Bronchial epithelial cell (primary cell): ENCODE measurements around the gene CERS2. TPM values are rescaled to one million over a fixed set of nuclear protein-coding genes. Genes with fewer than 3 reads are reported as not detected.
A peak's percentile ranks its signal among the peaks of the same experiment; 100 is the strongest.

Source experiments
- DNase-seq: peaks from one replicate; pipeline ENCODE4 v3.0.0-alpha.2; 2010; ENCODE audit warnings: low read depth
- FAIRE-seq: peaks from 2 replicates; lab custom pipeline; 2011; peaks lifted over from hg19 to GRCh38; lab: Jason Lieb, UNC
- H3K27me3 ChIP-seq: 2 replicates; pipeline ENCODE4 v1.5.1; 2011; ENCODE audit warnings: low read length; ENCODE audit not compliant: control insufficient read depth, insufficient read depth
- H3K36me3 ChIP-seq: 2 replicates; pipeline ENCODE4 v1.5.1; 2011; ENCODE audit warnings: low read length; ENCODE audit not compliant: control insufficient read depth, insufficient read depth
- H3K4me3 ChIP-seq: 2 replicates; pipeline ENCODE4 v1.5.1; 2011; ENCODE audit warnings: mild to moderate bottlenecking, low read depth, low read length, control low read depth
- total RNA-seq: library from RNA; depleted of rRNA; stranded (reverse); fragments of >200 nt; gene quantifications from 2 replicates; pipeline ENCODE4 v1.2.1, GENCODE V29; 2014
- TF ChIP-seq, protein P1 (sequence below): IDR thresholded peaks from 2 replicates; pipeline ENCODE4 v1.5.1; 2011; ENCODE audit warnings: mild to moderate bottlenecking, moderate library complexity, low read length, control low read depth, inconsistent platforms; ENCODE audit not compliant: insufficient read depth, severe bottlenecking

The CERS2 gene
- total RNA-seq, 1 donor from 2014 or later = 82.9 TPM

DNA sequence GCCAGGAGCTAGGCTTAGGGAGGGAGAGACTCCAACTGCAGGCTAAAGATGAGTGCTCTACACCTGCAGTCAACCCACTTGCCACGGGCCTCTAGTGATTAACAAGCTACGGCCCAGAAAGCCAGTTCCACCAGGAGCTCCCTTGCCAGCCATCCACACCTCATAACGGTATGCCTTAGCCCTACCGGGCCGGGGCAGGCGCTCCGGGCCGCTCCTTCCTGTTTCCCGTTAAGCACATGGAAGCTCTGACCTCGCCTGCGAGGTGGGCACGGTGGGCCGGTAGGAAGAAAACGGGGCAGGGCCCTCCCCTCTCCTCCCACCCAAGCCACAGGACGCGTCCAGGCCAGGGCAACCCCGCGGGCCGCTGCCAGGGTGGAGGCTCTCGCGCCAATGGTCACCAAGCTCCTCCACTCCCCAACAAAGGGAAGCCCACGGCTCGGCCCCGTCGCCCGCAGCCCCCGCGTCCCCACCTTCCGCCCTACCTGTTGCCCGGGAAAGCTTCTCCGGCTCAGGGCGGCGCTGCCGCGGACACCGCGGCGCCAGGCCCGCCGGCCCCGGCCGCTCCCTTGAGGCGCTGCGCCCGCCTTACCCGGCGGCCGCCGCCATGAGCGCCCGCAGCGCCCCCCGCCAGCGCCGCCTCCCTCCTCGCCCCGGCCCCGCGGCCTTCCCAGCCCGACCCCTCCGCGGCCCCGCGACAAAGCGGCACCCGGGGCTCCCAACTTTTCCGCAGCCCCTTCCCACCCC, 627 bp downstream of the CERS2 start:
- TF ChIP-seq, protein P1, sequence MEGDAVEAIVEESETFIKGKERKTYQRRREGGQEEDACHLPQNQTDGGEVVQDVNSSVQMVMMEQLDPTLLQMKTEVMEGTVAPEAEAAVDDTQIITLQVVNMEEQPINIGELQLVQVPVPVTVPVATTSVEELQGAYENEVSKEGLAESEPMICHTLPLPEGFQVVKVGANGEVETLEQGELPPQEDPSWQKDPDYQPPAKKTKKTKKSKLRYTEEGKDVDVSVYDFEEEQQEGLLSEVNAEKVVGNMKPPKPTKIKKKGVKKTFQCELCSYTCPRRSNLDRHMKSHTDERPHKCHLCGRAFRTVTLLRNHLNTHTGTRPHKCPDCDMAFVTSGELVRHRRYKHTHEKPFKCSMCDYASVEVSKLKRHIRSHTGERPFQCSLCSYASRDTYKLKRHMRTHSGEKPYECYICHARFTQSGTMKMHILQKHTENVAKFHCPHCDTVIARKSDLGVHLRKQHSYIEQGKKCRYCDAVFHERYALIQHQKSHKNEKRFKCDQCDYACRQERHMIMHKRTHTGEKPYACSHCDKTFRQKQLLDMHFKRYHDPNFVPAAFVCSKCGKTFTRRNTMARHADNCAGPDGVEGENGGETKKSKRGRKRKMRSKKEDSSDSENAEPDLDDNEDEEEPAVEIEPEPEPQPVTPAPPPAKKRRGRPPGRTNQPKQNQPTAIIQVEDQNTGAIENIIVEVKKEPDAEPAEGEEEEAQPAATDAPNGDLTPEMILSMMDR = no peak
- no peaks in the 10 kb centered on the region for H3K36me3 ChIP-seq
- H3K4me3 ChIP-seq = peak overlapping the region; percentile 79
- H3K27me3 ChIP-seq = no peaks in the 10 kb centered on the region
- FAIRE-seq (no peak), DNase-seq (peak; percentile 27)

DNA sequence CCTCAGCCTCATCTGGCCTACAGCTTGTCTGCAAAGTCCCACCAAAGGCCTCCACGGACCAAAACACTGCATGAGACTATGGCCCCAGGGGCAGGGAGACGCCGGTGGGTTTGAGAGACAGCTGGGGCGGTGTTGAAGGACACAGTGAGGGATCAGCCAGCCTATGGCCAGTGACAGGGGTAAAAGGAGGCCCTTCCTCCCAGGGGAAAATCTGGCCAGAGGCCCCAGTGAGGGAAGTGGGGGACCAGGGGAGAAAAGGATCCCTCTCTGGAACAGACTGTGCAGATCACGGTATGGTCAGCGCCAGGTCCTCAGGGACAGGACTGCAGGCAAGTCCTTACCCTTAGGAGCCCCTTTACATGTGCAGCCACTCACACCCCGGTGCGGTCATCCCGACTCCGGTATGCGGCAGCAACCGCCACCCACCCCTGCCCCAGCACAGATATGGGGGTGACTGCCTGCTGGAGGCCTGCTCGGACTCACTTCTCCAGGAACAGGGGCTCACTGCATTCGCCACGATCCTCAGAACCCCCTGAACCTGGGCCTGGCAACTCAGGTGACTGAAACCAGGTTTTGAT, 1.3 kb downstream of the CERS2 start:
- TF ChIP-seq, protein P1 = no peak
- peak overlapping the region; percentile 79 for H3K4me3 ChIP-seq
- DNase-seq (no peak), FAIRE-seq (no peak)
- H3K36me3 ChIP-seq = peaks cover 5% of the 10 kb centered on the region
- H3K27me3 ChIP-seq = no peaks in the 10 kb centered on the region

DNA sequence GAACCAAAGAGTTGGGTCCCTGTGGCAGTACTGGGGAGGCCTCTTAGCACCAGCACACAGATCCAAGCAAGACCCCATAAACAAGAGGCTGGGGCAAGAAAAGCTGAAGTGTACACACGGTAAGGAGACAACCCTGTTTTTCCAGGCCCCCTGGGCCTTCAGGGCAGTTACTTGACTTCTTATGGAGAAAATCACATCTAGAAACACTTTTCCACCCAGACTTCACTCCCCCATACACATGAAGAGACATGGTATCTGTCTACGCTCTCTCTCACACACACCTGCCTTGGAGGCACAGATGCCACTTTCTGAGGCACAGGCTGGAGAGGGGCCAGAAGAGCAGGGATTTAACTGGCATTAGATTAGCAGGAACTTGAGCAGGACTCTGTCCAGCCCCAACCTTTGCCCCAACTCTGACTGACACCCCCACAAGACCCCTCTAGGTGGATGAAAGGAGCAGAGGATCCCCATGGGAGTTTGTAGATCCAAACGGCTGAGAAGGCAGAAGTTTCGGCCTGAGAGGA, 2.2 kb downstream of the CERS2 start:
- TF ChIP-seq, protein P1 = no peak
- DNase-seq (no peak), FAIRE-seq (no peak)
- Histone ChIP-seq H3K36me3 (peaks cover 13% of the 10 kb centered on the region), H3K4me3 (no peak overlapping the region), H3K27me3 (no peaks in the 10 kb centered on the region)

DNA sequence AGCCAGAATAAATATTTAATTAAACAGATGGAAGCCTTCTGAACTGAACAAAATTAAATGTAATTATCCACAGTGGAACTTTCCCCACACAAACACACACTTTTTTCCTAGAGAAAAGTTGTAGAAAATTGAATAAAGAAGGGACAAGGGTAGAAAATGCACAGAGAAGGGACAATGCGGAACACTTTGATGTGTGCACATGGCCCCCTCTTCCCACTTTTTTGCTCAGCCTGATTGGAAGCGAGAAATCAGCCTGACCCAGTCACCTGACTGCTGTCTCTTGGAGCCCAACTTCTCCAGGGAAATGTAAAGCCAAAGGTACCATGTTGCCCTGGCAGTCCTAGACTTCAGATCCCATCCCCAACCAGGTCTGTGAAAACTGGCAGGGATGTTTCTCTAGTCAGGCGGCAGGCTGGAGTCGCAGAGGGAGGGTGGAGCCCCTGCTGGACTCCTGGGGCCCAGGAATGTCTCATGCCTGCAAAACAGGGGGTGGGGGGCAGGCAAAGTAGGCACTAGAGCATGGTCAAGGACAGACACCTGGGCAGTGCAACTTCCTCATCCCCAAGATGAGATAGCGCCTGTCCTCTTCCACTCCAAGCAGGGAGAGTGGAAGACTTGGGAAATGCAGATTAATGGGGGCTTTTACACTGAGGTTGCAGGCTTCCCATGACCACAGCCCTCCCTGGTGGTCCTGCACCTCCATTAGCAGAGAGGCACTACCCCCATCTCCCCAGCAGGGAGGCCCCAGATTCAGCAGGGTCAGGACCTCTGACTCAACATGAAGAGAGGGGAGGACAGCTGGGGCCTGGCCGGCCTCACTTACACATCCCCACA, 2.8 kb downstream of the CERS2 start:
- H3K27me3 ChIP-seq = no peaks in the 10 kb centered on the region
- FAIRE-seq (no peak), DNase-seq (no peak)
- no peak overlapping the region for H3K4me3 ChIP-seq
- H3K36me3 ChIP-seq = peaks cover 19% of the 10 kb centered on the region
- TF ChIP-seq, protein P1 = no peak

DNA sequence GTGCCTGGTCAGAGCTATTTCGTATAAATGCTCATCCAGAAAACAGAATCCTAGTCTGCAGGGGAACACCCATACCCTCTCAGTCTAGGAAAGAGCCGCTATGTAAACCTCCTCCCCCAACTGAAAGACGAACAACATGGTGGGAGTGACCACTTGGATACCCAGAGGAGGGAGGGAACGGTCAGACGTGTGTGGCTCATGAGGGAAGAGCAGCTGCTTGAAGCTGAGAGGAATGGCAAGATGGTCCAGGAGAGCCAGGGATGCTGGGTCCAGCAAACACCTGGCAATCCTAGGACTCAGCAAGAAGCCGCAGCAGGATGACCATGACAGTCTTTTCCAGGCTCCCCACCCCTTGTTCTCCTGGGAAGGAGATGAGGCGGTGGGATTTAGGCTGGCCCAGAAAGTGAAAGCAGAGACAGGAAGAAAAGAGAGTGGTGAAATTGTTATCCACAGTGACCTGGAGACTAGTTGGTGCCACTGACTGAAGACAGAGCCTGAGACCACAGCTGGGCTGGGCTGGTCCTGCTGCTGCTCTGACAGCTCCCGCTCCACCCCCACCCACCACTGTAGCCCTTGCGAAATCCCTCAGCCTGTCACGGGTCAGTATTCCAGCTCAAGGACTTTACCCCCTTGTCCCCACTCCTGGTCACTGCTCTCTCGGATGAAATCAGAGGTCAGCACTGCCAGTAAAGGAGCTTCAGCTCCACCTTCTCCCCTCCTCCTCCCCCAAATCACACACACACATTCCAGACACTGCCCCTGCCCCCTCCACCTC, 3.6 kb downstream of the CERS2 start:
- DNase-seq (peak; percentile 18), FAIRE-seq (no peak)
- Histone ChIP-seq H3K36me3 (peaks cover 24% of the 10 kb centered on the region), H3K27me3 (no peaks in the 10 kb centered on the region), H3K4me3 (no peak overlapping the region)
- TF ChIP-seq, protein P1 = no peak
